Stimulated activated CD4-positive, alpha-beta T cell treated with anti-CD3 and anti-CD28 coated beads, TNF-alpha, amount 100 ng/mL, for 4 hours (primary cell): ENCODE data around the gene PWWP2B.

Experiments
- DNase-seq, 3 experiments: peaks; one replicate each; pipeline ENCODE4 v3.0.0-alpha.2; 2020; ENCODE audit warnings: low read depth in 3 of 3

The PWWP2B gene

GRCh38 chr10:132447446-132448247 lies 50.6 kb downstream of the PWWP2B start:
- DNase-seq = peak; percentile 43 to 56 (median 47)

DNA sequence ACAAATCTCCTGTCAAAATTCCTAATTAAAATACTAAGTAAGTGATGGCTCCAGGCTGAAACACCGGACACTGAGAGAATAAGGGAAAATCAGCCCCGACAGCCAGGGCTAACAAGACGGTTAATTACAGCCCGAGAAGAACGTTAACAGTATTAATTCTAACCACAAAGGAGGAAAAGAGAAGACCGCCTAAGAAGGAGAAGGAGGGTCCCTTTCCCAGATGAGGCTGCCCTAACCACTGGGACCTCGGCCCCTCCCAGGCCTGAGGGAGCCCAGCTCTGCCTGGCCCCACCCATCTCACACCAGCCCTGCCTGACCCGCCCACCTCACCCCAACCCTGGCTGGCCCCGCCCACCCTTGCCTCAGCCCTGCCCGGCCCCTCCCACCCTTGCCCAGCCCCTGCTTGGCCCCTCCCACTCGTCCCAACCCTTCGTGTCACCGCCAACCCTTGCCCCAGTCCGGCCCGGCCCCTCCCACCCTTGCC lies 51.3 kb downstream of the PWWP2B start:
- no peak for DNase-seq

DNA sequence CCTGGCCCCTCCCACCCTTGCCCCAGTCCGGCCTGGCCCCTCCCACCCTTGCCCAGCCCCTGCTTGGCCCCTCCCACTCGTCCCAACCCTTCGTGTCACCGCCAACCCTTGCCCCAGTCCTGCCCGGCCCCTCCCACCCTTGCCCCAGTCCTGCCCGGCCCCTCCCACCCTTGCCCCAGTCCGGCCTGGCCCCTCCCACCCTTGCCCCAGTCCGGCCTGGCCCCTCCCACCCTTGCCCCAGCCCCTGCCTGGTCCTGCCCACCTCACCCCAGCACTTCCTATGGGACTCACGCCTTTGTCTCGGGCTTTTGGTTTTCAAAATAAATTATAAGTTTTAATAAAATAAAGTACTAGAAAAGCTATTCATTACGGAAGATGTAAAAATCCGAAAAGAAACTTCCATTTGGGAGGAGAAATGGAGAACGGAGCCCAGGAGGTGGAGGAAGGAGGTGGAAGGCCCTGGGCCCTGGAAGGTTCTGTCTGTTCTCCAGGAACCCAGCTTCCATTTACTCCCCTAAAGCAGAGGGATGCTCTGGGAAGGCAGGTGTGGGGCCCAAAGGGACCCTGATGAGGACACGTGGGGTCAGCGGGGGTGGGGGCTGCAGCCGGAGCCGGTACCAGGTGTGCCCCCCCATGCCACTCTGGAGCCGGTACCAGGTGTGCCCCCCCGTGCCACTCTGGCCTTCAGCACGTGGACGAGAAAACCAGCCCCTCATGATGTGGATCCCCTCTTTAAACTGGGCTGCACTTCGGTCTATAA lies 52.2 kb downstream of the PWWP2B start:
- DNase-seq = no peak

GRCh38 chr10:132449811-132450181 lies 52.8 kb downstream of the PWWP2B start:
- DNase-seq = no peak

DNA sequence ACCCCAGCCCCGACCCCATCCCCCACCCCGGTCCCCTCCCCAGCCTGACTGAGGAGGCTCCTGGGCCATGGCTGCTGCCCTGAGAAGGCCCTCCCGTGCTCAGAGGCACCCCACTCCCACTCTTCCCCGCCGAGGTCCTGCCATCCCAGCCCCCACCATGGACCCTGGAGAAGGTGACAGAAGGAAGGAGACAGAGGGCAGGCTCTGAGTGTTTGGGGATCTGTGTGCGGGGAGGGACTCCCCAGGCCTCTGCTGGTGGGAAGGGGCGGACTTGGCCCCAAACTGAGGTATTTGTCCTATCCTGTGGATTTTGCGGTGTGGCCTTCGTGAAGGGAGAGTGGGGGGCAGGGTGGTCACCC lies 53.4 kb downstream of the PWWP2B start:
- no peak for DNase-seq

GRCh38 chr10:132450825-132451505 lies 54.0 kb downstream of the PWWP2B start:
- DNase-seq = no peak

GRCh38 chr10:132451506-132452215 lies 54.7 kb downstream of the PWWP2B start:
- DNase-seq = no peak

DNA sequence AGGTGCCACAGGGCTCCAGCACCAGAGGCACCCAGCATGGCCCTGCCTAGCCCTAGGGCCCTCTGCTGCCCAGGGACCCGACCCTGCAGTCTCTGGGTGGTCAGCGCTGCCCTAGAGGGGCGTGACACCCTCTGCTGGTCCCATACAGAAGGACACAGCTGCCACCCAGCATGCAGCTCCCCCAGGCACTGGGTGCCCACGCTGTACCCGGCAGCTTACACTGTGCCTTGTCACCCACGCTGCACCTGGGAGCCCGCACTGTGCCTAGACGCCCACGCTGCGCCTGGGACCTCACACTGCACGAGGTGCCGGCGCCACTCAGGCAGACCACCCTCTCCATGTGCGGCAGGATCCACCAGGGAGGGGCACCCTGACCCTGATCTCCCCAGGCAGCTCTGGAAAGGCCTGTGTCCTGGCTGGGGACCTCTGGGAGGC lies 55.2 kb downstream of the PWWP2B start:
- peak in 2 of 3 experiments; percentile 37 to 51 for DNase-seq

DNA sequence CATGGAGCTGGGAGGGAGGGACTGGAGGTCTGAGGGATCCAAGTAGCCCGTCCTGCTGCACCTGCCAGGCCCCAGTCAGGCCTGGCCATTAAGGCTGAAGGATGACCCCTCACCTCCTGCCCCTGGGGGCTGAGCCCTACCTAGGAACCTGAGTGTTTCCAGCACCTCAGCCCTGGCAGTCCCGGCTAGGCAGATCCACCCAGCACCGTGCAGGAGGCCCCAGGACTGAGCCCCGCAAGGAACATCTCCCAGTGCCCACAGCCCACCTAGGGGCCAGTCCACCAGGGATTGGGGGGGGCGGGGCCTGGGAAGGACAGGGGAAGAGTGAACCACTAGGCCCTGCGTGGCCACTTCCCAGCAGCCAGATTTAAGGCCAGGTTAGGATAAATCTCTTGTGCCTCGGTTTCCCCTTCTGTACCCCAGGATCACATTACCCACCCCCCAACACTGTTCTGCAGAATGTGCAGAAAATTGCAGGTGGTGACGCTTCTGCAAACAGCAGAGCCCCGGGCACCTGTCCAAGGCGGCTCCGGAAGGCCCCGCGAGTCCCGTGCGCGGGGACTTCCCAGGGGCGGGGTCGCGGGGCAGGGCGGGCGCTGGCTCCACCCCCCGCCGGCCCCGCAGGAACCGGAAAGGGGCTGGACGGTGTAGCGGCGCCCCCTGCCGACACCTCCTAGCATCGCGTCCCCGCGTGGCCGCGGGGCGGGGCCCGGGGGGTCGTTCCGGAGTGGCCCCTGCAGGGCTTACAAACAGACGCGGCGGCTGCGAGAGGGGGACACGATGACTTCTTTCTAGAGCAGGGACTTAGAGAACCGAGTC lies 55.9 kb downstream of the PWWP2B start:
- DNase-seq = peak; percentile 81 to 85 (median 84)

- no peak for DNase-seq
Observed at GRCh38 chr10:132453470-132453861, 56.5 kb downstream of the PWWP2B start.

DNA sequence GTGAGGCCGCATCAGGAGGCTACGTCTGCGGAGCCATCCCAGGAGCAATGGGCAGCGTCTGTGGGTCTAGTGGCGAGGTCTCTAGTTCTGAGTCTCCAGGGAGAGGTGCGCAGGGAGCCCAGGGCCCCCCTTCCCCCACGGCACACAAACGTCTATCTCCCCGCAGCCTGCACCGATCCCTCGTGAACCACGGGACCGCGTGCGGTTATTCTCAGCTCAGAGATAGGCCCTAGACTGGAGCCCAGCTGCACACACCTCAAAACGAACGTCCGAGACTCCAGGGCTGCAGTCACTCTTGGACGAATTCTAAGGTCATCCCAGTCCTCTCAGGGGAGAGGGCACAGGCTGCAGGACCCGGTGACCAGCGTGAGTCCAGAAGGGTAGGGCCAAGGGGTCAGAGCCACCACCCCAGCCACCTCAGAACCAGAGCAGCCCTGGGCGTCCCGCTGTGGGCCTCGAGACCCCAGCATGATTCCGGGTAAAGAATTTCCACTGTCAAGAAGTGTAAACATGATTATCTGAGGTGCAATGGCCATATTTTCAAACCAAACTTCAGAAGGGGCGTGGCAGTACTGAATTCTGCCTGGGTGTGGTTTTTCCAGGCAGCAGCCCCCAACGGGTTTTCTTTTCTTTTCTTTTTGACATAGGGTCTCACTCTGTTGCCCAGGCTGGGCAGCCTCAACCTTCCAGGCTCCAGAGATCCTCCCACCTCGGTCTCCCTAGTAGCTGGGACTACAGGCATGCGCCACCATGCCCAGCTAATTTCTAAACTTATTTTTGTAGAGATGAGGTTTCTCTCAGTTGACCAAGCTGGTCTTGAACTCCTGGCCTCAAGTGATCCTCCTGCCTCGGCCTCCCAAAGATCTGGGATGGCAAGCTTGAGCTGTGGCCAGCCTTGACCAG lies 57.5 kb downstream of the PWWP2B start:
- DNase-seq = no peak

GRCh38 chr10:132455441-132455971 lies 58.5 kb downstream of the PWWP2B start:
- no peak for DNase-seq

DNA sequence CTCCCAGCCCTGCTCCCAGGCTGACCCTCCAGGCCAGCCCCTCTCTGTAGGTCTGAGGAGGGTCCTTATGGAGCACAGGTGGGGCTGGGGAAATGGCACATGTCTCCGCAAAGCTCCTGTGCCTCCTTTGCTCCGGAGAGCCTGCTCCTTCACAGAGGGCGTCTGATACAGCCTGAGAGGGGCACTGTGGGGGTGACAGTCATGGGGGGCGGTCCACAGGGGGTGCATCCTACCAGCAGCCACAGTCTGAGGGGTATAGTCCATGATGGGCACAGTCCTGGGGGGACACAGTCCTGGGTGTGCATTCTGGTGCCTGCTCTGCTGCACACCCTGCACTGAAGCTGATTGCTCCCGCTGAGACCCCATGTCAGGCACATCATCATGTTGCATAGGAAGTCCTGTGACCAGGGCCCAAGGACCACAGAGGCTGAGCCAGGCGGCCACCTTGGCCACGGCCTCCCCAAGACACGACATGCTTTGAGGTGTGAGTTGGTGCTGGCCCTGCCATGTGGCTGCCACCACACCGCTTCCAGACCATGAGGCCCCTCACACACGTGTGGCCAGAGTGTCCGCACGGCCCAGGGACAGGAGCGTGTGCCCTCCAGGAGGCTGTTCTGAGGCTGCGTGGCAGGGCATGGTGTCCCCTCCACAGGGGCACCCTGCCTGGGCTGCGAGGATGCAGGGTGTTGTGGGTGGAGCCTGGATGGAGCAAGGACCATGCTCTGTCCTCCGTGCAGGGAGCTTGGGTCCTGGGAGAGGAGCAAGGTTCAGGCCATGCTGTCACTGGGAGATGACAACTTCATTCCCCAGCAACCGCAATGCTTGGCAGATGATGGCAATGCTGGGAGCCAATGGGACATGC lies 59.2 kb downstream of the PWWP2B start:
- DNase-seq = no peak

DNA sequence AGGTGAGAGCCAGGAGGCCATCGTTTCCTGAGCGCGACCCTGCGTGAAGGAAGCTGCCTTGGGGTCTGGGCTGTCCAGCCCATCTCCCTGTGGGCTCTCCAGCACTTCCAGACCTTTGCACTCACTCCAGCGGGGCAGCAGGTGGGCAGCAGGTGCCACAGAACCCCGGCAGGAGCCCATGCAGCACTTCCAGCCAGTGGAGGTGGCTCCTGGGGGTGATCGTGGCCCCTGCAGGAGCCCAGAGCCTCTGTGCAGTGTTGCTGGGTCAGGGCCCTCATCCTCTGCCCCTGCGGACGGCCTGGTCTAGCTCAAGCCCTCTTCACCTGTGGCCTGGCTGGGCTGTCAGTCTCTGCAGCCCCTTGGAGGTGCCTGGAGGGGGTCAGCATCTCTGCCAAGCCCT lies 59.9 kb downstream of the PWWP2B start:
- no peak for DNase-seq

DNA sequence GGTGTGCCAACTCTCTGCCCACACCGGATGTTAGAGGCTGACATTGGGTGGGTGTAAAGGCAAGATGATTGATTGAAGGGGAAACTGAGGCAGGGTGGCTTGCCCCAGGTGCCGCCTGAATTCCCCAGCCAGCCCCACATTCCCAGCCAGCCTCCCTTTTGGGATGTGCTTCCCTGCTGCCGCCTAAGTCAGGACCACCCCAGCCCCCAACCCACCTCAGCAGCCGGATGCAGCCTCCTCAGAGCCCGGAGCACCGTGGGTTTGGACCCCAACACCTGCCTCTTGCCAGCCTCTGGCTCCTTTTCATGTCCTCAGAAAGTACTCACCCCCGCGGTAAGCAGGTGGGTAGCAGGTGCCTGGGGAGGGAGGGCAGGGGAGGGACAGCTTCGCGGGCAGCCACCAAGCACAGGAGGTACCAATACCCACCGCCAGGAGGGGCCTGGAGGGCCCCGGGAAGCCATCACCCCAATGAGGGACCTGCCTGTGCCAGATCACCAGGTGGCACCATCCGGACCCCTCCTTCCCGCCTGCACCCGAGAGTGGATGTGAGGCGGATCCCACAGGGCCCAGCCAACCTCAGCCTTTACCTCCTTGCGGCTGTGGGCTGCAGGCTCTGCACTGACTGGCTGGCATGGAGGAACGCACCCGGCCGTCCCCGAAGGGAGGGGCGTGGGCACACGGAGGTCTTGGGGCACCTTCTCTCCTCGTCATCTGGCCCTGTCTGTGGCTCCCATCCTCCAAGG lies 60.5 kb downstream of the PWWP2B start:
- no peak for DNase-seq

DNA sequence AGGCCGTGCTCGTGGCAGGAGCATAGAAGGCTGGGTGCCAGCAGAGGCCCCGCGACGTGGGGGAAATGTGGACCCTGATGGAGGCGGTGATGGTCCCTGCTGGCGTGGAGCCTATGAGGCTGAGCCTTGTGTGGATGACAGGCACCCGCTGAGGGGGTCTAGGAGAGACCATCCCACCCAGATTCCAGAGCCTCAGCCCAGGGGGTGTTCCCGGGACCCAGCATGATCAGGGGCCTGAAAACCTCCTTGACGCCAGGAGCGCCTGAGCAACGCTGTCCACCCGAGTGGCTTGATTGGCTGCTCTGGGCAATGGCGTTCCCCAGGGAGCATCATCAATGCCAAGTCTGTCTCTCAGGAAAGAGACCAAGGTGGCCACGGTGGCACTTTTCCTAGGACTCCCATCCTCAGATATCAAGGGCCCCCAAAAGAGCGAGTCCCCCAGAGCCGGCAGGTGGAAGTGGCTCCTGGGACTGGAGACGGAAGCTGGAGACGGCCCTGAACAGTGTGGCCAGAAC lies 61.1 kb downstream of the PWWP2B start:
- no peak for DNase-seq

GRCh38 chr10:132458586-132459300 lies 61.7 kb downstream of the PWWP2B start:
- DNase-seq = peak; percentile 38 to 61 (median 50)
